Calu3 (cell line): ENCODE data around the gene OVAAL. TPM values are rescaled to one million over a fixed set of nuclear protein-coding genes. Genes with fewer than 3 reads are reported as not detected.

Experiments used
- BruUV-seq: library from RNA; stranded (reverse); fragments of 400-500 nt; replicated peaks from 2 replicates; lab custom pipeline; 2021; lab: Mats Ljungman, UMichigan
- CTCF ChIA-PET: fragments of 300-600 bp; sonication (Branson Sonifier 250); formaldehyde crosslinking; loops from one replicate; lab custom pipeline; 2022; ENCODE audit warnings: antibody characterized with exemption; lab: Charles Lee
- DNase-seq: peaks from one replicate; pipeline ENCODE4 v3.0.0; 2022
- H3K27ac Mint-ChIP-seq: one replicate; pipeline ENCODE4 v1.8.0; 2022; ENCODE audit warnings: mixed read lengths; ENCODE audit not compliant: unreplicated experiment
- H3K27me3 Mint-ChIP-seq: one replicate; pipeline ENCODE4 v1.8.0; 2022; ENCODE audit warnings: mixed read lengths; ENCODE audit not compliant: unreplicated experiment
- H3K36me3 Mint-ChIP-seq: one replicate; pipeline ENCODE4 v1.8.0; 2022; ENCODE audit warnings: mild to moderate bottlenecking, moderate library complexity, mixed read lengths; ENCODE audit not compliant: insufficient read depth, unreplicated experiment
- H3K4me1 Mint-ChIP-seq: one replicate; pipeline ENCODE4 v1.8.0; 2022; ENCODE audit warnings: mild to moderate bottlenecking, low read depth, mixed read lengths; ENCODE audit not compliant: unreplicated experiment
- H3K4me3 Mint-ChIP-seq: one replicate; pipeline ENCODE4 v1.8.0; 2022; ENCODE audit warnings: mild to moderate bottlenecking, low read depth, moderate library complexity, mixed read lengths; ENCODE audit not compliant: unreplicated experiment
- H3K9me3 Mint-ChIP-seq: one replicate; pipeline ENCODE4 v1.8.0; 2022; ENCODE audit warnings: low read depth, mixed read lengths; ENCODE audit not compliant: unreplicated experiment
- intact Hi-C: fragments of 100-400 bp; cut with micrococcal nuclease; formaldehyde crosslinking; loops from one replicate; pipeline ENCODE4 v1.10.0; 2022; ENCODE audit not compliant: unreplicated experiment
- total RNA-seq: library from RNA; stranded (reverse); gene quantifications from 2 replicates; pipeline ENCODE4 v1.2.3, GENCODE V29; 2022
- TF ChIP-seq, protein P1 (sequence below): fragments of 200-600 bp; IDR thresholded peaks from one replicate; pipeline ENCODE4 v1.8.0; 2022; ENCODE audit warnings: antibody characterized with exemption; ENCODE audit not compliant: unreplicated experiment

The OVAAL gene
- total RNA-seq, 1 experiment from 2014 or later: not detected

- no peak overlapping the region for H3K4me3 Mint-ChIP-seq
- no peak for DNase-seq
- no peaks in the 10 kb centered on the region for H3K27me3 Mint-ChIP-seq
- H3K36me3 Mint-ChIP-seq: no peaks in the 10 kb centered on the region
- TF ChIP-seq, protein P1, sequence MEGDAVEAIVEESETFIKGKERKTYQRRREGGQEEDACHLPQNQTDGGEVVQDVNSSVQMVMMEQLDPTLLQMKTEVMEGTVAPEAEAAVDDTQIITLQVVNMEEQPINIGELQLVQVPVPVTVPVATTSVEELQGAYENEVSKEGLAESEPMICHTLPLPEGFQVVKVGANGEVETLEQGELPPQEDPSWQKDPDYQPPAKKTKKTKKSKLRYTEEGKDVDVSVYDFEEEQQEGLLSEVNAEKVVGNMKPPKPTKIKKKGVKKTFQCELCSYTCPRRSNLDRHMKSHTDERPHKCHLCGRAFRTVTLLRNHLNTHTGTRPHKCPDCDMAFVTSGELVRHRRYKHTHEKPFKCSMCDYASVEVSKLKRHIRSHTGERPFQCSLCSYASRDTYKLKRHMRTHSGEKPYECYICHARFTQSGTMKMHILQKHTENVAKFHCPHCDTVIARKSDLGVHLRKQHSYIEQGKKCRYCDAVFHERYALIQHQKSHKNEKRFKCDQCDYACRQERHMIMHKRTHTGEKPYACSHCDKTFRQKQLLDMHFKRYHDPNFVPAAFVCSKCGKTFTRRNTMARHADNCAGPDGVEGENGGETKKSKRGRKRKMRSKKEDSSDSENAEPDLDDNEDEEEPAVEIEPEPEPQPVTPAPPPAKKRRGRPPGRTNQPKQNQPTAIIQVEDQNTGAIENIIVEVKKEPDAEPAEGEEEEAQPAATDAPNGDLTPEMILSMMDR: no peak
- no peaks in the 10 kb centered on the region for H3K9me3 Mint-ChIP-seq
- BruUV-seq: no TSS peak
- intact Hi-C loops: no loop called here
- peaks cover 20% of the 10 kb centered on the region for H3K4me1 Mint-ChIP-seq
- H3K27ac Mint-ChIP-seq: no peak overlapping the region
- CTCF ChIA-PET: no interaction called here
Observed at GRCh38 chr1:180614730-180615129, 56.0 kb downstream of the OVAAL start.

GRCh38 chr1:180615493-180616290 lies 56.9 kb downstream of the OVAAL start:
- TF ChIP-seq, protein P1: no peak
- no TSS peak for BruUV-seq
- CTCF ChIA-PET: no interaction called here
- DNase-seq: no peak
- Mint-ChIP-seq H3K4me3 (no peak overlapping the region), H3K9me3 (no peaks in the 10 kb centered on the region), H3K4me1 (peaks cover 10% of the 10 kb centered on the region), H3K27ac (no peak overlapping the region), H3K36me3 (no peaks in the 10 kb centered on the region), H3K27me3 (no peaks in the 10 kb centered on the region)
- intact Hi-C loops: no loop called here

Other genes starting within 250 kb of the OVAAL start
- gene ACBD6, start 56.4 kb upstream of the OVAAL start, total RNA-seq: 72.7 and 73.6 TPM in 2 replicates
- gene XPR1, start 73.1 kb downstream of the OVAAL start, total RNA-seq: 33.7 and 44.5 TPM in 2 replicates